Measurements from ENCODE around the gene BTBD9. TPM values are rescaled to one million over a fixed set of nuclear protein-coding genes. Genes with fewer than 3 reads are reported as not detected.

Gene BTBD9
- polyA plus RNA-seq, 2 of the 4 experiments (the other 2 are of a cell fraction): 2.3 to 4.6 TPM

DNA sequence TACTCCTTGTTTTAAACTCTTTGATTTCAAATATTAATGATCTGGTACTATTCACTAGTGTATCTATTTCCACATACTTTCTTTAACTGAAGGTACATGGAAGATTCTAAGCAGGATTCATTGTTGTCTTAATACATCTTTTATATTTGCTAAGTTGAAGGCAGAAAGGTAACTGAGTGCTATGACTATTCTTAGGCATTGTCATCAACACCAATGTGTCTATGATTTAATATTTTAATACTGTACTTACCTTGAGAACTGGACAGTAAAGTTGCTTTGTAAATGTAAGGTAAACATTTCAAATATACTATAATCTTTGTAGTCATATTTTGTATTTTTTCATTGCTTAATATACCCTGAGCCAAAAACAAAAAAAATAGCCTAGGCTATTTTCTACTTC lies 8.9 kb upstream of the BTBD9 start (continued):
- TF ChIP-seq, protein P1, sequence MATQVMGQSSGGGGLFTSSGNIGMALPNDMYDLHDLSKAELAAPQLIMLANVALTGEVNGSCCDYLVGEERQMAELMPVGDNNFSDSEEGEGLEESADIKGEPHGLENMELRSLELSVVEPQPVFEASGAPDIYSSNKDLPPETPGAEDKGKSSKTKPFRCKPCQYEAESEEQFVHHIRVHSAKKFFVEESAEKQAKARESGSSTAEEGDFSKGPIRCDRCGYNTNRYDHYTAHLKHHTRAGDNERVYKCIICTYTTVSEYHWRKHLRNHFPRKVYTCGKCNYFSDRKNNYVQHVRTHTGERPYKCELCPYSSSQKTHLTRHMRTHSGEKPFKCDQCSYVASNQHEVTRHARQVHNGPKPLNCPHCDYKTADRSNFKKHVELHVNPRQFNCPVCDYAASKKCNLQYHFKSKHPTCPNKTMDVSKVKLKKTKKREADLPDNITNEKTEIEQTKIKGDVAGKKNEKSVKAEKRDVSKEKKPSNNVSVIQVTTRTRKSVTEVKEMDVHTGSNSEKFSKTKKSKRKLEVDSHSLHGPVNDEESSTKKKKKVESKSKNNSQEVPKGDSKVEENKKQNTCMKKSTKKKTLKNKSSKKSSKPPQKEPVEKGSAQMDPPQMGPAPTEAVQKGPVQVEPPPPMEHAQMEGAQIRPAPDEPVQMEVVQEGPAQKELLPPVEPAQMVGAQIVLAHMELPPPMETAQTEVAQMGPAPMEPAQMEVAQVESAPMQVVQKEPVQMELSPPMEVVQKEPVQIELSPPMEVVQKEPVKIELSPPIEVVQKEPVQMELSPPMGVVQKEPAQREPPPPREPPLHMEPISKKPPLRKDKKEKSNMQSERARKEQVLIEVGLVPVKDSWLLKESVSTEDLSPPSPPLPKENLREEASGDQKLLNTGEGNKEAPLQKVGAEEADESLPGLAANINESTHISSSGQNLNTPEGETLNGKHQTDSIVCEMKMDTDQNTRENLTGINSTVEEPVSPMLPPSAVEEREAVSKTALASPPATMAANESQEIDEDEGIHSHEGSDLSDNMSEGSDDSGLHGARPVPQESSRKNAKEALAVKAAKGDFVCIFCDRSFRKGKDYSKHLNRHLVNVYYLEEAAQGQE (IDR thresholded peaks at IDR 0.05): no peak
- TF ChIP-seq, protein P2, sequence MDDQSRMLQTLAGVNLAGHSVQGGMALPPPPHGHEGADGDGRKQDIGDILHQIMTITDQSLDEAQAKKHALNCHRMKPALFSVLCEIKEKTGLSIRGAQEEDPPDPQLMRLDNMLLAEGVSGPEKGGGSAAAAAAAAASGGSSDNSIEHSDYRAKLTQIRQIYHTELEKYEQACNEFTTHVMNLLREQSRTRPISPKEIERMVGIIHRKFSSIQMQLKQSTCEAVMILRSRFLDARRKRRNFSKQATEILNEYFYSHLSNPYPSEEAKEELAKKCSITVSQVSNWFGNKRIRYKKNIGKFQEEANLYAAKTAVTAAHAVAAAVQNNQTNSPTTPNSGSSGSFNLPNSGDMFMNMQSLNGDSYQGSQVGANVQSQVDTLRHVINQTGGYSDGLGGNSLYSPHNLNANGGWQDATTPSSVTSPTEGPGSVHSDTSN (IDR thresholded peaks at IDR 0.05): no peak
- TF ChIP-seq EHMT2 (IDR thresholded peaks at IDR 0.05; ENCODE audit: low read depth) (no peak), ZC3H11A (IDR thresholded peaks at IDR 0.05) (no peak)

DNA sequence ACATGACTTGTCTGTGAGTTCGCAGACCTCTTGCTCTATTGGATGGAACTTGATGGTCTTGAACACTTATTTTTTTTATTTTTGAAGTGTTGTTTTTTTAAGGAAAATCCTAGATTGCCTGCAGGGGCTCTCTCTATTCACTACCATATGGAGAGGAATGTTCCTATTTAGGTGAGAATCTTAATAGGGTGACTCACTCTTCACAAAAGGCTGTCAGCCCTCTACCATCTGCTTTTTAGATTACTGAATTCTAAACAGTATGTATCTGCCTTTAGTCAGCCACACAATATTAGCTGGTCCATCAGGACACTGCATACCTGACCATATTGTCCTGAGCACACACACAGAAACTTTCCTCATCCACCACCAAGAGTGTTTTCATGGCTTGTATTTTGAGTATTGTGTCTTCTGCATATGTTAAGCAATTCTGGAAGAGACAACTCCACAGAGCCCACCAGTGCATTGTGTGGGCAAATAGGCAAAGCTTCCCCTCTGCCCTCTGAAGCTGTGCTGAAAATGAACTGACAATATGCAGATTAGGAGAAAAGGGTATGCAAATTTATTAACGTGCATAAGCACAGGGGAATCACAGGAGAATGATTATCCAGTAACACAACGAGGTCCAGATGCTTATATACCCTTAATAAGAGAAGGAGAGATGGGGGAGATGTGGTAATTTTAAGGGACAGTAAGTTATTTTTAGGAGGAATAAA lies 6.6 kb upstream of the BTBD9 start:
- DNase-seq (ENCODE audit: low read depth in 1 of 2, low spot score in 1 of 2) (no peak), FAIRE-seq (no peak), ATAC-seq (no peak)
- no peak overlapping the region for H3K4me3 ChIP-seq
- ChIA-PET CTCF (no interaction called here), POLR2A (no interaction called here)
- H3K9me3 ChIP-seq: no peaks in the 10 kb centered on the region
- no peak for TF ChIP-seq CBX2 (IDR thresholded peaks at IDR 0.05; ENCODE audit: borderline replicate concordance, low read depth)
- no peak for TF ChIP-seq HDAC2 (IDR thresholded peaks at IDR 0.05)
- TF ChIP-seq, protein P3, sequence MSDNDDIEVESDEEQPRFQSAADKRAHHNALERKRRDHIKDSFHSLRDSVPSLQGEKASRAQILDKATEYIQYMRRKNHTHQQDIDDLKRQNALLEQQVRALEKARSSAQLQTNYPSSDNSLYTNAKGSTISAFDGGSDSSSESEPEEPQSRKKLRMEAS (IDR thresholded peaks at IDR 0.05): no peak
- no peak for TF ChIP-seq CEBPB (IDR thresholded peaks at IDR 0.05)
- no peak for TF ChIP-seq JUN (IDR thresholded peaks at IDR 0.05)
- TF ChIP-seq TP53 (CRISPR knock-in tag; IDR thresholded peaks at IDR 0.05): no peak
- no peak for TF ChIP-seq NFE2L2 (conservative IDR thresholded peaks at IDR 0.05; ENCODE audit: low read length)
- no peak for TF ChIP-seq EP300 (IDR thresholded peaks at IDR 0.05)
- no peak for TF ChIP-seq RNF2 (IDR thresholded peaks at IDR 0.05; ENCODE audit: borderline replicate concordance, low read depth)
- TF ChIP-seq, protein P4, sequence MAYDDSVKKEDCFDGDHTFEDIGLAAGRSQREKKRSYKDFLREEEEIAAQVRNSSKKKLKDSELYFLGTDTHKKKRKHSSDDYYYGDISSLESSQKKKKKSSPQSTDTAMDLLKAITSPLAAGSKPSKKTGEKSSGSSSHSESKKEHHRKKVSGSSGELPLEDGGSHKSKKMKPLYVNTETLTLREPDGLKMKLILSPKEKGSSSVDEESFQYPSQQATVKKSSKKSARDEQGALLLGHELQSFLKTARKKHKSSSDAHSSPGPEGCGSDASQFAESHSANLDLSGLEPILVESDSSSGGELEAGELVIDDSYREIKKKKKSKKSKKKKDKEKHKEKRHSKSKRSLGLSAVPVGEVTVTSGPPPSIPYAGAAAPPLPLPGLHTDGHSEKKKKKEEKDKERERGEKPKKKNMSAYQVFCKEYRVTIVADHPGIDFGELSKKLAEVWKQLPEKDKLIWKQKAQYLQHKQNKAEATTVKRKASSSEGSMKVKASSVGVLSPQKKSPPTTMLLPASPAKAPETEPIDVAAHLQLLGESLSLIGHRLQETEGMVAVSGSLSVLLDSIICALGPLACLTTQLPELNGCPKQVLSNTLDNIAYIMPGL (CRISPR knock-in tag; IDR thresholded peaks at IDR 0.05; ENCODE audit: borderline replicate concordance): no peak
- no peak for TF ChIP-seq TFCP2L1 (CRISPR knock-in tag; IDR thresholded peaks at IDR 0.05)
- TF ChIP-seq, protein P5, sequence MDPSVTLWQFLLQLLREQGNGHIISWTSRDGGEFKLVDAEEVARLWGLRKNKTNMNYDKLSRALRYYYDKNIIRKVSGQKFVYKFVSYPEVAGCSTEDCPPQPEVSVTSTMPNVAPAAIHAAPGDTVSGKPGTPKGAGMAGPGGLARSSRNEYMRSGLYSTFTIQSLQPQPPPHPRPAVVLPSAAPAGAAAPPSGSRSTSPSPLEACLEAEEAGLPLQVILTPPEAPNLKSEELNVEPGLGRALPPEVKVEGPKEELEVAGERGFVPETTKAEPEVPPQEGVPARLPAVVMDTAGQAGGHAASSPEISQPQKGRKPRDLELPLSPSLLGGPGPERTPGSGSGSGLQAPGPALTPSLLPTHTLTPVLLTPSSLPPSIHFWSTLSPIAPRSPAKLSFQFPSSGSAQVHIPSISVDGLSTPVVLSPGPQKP (IDR thresholded peaks at IDR 0.05; ENCODE audit: low read depth, low read length): no peak
- TF ChIP-seq RFX5 (IDR thresholded peaks at IDR 0.05): no peak
- TF ChIP-seq, protein P6, sequence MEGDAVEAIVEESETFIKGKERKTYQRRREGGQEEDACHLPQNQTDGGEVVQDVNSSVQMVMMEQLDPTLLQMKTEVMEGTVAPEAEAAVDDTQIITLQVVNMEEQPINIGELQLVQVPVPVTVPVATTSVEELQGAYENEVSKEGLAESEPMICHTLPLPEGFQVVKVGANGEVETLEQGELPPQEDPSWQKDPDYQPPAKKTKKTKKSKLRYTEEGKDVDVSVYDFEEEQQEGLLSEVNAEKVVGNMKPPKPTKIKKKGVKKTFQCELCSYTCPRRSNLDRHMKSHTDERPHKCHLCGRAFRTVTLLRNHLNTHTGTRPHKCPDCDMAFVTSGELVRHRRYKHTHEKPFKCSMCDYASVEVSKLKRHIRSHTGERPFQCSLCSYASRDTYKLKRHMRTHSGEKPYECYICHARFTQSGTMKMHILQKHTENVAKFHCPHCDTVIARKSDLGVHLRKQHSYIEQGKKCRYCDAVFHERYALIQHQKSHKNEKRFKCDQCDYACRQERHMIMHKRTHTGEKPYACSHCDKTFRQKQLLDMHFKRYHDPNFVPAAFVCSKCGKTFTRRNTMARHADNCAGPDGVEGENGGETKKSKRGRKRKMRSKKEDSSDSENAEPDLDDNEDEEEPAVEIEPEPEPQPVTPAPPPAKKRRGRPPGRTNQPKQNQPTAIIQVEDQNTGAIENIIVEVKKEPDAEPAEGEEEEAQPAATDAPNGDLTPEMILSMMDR (IDR thresholded peaks at IDR 0.05): no peak
- TF ChIP-seq POLR2AphosphoS2 (conservative IDR thresholded peaks at IDR 0.05; ENCODE audit: low read length): no peak
- TF ChIP-seq, protein P7, sequence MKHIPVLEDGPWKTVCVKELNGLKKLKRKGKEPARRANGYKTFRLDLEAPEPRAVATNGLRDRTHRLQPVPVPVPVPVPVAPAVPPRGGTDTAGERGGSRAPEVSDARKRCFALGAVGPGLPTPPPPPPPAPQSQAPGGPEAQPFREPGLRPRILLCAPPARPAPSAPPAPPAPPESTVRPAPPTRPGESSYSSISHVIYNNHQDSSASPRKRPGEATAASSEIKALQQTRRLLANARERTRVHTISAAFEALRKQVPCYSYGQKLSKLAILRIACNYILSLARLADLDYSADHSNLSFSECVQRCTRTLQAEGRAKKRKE (CRISPR knock-in tag; IDR thresholded peaks at IDR 0.05; ENCODE audit: low read depth): no peak
- no peaks in the 10 kb centered on the region for H3K4me1 ChIP-seq
- no peak overlapping the region for H3K27ac ChIP-seq
- no peak overlapping the region for H3K4me2 ChIP-seq
- WGBS (ENCODE audit: missing lambda C conversion rate): 49% methylated on average over 3 of the region's 3 CpGs

All from A549 (cell line).